ENCODE results near the gene PPP1R26.
"Not testable (repeated sequence)": the region's sequence is repeated elsewhere in the genome, so short reads cannot be mapped to it uniquely, and the experiment has no call there.

Gene PPP1R26

GRCh38 chr9:135442075-135442474, 37.5 kb upstream of the PPP1R26 start:
- in situ Hi-C loops (cut with MboI; ENCODE audit: low pct_unique_long_range_greater_than_20kb, low sequenced_read_pairs, unreplicated experiment): no loop called here
- TF ChIP-seq, protein P1, sequence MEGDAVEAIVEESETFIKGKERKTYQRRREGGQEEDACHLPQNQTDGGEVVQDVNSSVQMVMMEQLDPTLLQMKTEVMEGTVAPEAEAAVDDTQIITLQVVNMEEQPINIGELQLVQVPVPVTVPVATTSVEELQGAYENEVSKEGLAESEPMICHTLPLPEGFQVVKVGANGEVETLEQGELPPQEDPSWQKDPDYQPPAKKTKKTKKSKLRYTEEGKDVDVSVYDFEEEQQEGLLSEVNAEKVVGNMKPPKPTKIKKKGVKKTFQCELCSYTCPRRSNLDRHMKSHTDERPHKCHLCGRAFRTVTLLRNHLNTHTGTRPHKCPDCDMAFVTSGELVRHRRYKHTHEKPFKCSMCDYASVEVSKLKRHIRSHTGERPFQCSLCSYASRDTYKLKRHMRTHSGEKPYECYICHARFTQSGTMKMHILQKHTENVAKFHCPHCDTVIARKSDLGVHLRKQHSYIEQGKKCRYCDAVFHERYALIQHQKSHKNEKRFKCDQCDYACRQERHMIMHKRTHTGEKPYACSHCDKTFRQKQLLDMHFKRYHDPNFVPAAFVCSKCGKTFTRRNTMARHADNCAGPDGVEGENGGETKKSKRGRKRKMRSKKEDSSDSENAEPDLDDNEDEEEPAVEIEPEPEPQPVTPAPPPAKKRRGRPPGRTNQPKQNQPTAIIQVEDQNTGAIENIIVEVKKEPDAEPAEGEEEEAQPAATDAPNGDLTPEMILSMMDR (IDR thresholded peaks at IDR 0.05; ENCODE audit: extremely low read depth, insufficient read depth, missing control alignments): no peak
- DNase-seq (ENCODE audit: low spot score): no peak

DNA sequence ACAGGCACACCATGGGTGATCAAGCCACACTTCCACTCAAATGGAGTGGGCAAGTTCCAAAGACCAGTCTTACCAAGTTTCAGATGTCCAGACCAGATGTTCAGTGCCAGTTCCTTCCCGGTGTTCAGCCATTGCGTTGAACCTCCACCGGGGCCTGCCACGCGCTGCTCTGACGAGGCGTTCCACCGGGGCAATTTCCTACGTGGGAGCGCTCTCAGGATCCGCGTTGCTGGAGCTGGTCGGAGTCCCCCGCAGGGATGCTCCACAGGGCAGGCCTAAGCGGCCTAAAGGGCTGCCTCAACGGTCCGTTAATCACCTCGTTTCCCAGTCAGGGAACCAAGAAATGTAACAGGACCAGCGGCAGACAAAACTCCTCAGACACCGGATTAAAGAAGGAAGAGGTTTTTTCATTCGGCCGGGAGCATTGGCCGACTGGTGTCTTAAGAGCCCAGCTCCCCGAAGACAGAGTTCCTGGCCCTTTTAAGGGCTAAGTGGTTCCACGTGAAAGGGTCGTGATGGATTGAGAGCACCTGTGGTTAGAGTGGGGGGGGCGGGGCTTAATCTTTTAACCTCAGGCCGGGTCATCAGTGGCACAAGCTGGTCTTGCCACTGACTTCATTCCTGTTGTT, 35.7 kb upstream of the PPP1R26 start:
- no peak for DNase-seq (ENCODE audit: low spot score)
- TF ChIP-seq, protein P1 (IDR thresholded peaks at IDR 0.05; ENCODE audit: extremely low read depth, insufficient read depth, missing control alignments): no peak
- in situ Hi-C loops (cut with MboI; ENCODE audit: low pct_unique_long_range_greater_than_20kb, low sequenced_read_pairs, unreplicated experiment): no loop called here

DNA sequence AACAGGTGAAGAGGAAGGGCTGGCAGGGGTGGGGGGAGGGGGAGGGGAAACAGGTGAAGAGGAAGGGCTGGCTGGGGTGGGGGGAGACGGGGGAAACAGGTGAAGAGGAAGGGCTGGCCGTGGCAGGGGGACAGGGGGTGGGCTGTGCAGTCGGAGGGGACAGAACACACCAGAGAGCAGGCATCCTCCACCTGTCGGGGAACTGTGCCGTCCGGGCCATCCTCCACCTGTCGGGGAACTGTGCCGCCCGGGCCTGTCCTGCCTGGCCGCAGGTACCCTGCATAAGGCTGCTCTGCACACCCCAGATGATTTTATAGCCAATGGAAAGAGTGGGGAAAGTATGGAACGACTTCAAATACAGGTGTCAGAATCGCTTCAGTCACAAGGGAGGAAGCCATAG, 32.5 kb upstream of the PPP1R26 start:
- in situ Hi-C loops (cut with MboI; ENCODE audit: low pct_unique_long_range_greater_than_20kb, low sequenced_read_pairs, unreplicated experiment): no loop called here
- DNase-seq (ENCODE audit: low spot score): no peak
- TF ChIP-seq, protein P1 (IDR thresholded peaks at IDR 0.05; ENCODE audit: extremely low read depth, insufficient read depth, missing control alignments): no peak

DNA sequence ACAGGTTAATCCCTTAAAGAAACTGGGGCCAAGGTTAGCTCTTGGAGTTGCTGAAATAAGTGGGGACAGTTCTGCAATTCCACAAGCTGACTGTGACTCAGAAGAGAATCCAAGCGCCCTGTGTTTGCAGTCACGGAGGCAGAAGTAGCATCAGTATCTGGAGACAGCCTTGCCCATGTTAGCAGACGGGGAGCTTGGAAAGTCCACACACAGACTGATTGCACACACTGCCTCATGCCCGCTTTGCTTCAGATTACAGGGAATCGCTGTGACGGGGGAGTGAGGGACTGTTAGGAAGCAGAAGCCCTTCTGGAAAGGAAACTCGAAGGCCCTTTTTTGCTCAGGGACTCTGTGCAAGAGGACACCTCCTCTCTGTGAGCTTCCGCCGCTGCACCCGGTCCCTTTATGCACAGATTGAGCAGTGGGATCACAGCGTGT, 30.9 kb upstream of the PPP1R26 start:
- TF ChIP-seq, protein P1 (IDR thresholded peaks at IDR 0.05; ENCODE audit: extremely low read depth, insufficient read depth, missing control alignments): no peak
- in situ Hi-C loops (cut with MboI; ENCODE audit: low pct_unique_long_range_greater_than_20kb, low sequenced_read_pairs, unreplicated experiment): no loop called here
- peak; percentile 7 for DNase-seq (ENCODE audit: low spot score)

DNA sequence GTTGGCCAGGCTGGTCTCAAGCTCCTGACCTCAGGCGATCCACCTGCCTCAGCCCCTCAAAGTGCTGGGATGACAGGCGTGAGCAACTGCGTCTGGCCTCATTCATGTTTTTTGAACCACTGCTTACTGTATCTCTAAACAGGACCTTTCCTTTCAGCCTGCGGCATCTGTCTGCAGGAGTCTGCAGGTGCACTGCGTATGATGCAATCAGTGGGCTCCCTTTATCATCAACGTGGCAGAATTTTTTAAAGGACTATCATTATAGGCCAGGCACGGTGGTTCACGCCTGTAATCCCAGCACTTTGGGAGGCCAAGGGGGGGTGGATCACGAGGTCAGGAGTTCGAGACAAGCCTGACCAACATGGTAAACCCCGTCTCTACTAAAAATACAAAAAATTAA, 30.1 kb upstream of the PPP1R26 start:
- DNase-seq (ENCODE audit: low spot score); in situ Hi-C loops (cut with MboI; ENCODE audit: low pct_unique_long_range_greater_than_20kb, low sequenced_read_pairs, unreplicated experiment): not testable (repeated sequence)

DNA sequence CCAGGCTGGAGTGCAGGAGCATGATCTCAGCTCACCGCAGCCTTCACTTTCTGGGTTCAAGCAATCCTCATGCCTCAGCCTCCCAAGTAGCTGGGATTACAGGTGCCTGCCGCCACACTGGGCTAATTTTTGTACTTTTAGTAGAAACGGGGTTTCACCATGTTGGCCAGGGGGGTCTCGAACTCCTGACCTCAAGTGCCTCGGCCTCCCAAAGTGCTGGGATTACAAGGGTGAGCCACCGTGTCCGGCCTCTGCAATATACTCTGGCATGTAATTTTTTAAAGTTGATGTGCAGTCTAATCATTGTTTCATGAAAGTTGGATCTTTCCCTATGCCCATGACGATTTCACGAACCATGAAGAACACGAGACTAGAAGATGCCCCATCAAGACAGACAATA, 28.6 kb upstream of the PPP1R26 start:
- in situ Hi-C loops (cut with MboI; ENCODE audit: low pct_unique_long_range_greater_than_20kb, low sequenced_read_pairs, unreplicated experiment): no loop called here
- TF ChIP-seq, protein P1 (IDR thresholded peaks at IDR 0.05; ENCODE audit: extremely low read depth, insufficient read depth, missing control alignments): no peak
- no peak for DNase-seq (ENCODE audit: low spot score)

DNA sequence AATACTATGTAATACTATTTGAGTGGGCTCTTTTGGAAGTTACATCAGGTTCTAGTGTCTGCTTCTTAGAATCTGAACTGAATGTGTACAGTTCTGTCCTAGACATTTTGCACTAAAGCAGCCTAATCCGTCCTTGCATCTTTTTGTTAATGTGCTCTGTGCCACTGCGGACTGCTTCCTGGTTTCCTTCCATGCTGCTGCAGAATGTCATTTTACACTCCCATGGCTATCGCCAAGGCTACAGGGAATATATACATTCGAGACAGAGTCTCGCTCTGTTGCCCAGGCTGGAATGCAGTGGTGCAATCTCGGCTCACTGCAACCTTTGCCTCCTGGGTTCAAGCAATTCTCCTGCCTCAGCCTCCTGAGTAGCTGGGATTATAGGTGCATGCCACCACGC, 27.7 kb upstream of the PPP1R26 start:
- in situ Hi-C loops (cut with MboI; ENCODE audit: low pct_unique_long_range_greater_than_20kb, low sequenced_read_pairs, unreplicated experiment); DNase-seq (ENCODE audit: low spot score): not testable (repeated sequence)

- in situ Hi-C loops (cut with MboI; ENCODE audit: low pct_unique_long_range_greater_than_20kb, low sequenced_read_pairs, unreplicated experiment): no loop called here
- TF ChIP-seq, protein P1 (IDR thresholded peaks at IDR 0.05; ENCODE audit: extremely low read depth, insufficient read depth, missing control alignments): no peak
- DNase-seq (ENCODE audit: low spot score): no peak
Measured at GRCh38 chr9:135454737-135455136, 24.8 kb upstream of the PPP1R26 start.

All from GM13977 (cell line).